Stimulated activated CD4-positive, alpha-beta T cell treated with anti-CD3 and anti-CD28 coated beads, Interleukin-4, amount 100 ng/mL, for 48 hours (primary cell): ENCODE data around the gene IMPDH2.

Experiments used
- DNase-seq, 2 donors: peaks; one replicate each; pipeline ENCODE4 v3.0.0-alpha.2; 2020; ENCODE audit warnings: low read depth in 2 of 2

IMPDH2 gene

DNA sequence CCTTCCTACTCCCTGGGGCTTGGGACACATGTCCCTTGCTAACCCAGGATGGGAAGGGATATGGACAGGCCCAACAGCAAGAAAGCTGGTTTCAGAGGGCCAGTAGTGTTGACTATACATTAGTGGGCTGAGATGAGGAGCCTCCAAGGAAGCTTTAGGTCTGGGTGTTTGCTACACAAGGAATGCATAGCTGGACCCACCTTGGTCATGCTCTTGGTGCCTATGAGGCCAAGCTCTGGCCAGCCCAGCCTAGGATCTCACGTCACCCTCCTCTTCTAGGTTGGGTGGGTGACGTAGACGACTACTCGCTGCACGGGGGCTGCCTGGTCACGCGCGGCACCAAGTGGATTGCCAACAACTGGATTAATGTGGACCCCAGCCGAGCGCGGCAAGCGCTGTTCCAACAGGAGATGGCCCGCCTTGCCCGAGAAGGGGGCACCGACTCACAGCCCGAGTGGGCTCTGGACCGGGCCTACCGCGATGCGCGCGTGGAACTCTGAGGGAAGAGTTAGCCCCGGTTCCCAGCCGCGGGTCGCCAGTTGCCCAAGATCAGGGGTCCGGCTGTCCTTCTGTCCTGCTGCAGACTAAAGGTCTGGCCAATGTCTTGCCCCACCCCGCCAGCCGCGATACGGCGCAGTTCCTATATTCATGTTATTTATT, 22.7 kb downstream of the IMPDH2 start:
- no peak for DNase-seq

DNA sequence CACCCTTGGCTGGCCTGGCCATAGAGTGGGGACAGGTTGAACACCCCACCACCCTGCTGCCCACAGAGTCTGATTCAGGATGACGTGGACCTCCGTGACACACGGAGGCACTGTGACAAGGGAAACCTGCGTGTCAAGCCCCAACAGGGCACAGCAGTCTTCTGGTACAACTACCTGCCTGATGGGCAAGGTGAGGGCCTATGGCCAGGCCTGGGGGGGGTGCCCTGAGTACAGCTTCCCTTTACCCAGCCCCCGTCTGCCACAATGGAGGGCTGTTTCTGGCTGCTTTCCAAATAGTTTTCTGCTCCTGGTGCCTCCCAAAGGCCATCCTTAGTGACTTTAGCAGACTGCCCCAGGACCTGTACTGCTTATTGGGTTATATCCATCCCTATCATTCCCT, 23.2 kb downstream of the IMPDH2 start:
- no peak for DNase-seq

DNA sequence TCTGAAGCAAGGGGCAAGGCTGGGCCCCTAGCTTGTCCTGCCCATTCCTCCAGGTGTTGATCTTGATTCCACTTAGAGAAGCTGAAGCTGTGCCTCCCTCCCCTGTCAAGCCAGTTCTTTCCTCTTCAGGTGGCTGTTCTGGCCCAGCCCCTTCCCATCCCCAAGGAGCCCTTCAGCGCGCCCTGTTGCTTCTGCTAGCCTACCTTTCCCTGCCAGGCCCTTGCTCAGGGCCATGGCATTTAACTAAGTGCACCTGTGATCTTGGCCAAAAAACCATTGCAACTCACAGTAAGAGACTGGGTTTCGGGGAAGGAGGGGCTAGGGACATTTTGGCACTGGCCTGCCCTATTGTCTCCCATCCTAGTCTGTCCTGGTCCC, 23.9 kb downstream of the IMPDH2 start:
- no peak for DNase-seq

DNA sequence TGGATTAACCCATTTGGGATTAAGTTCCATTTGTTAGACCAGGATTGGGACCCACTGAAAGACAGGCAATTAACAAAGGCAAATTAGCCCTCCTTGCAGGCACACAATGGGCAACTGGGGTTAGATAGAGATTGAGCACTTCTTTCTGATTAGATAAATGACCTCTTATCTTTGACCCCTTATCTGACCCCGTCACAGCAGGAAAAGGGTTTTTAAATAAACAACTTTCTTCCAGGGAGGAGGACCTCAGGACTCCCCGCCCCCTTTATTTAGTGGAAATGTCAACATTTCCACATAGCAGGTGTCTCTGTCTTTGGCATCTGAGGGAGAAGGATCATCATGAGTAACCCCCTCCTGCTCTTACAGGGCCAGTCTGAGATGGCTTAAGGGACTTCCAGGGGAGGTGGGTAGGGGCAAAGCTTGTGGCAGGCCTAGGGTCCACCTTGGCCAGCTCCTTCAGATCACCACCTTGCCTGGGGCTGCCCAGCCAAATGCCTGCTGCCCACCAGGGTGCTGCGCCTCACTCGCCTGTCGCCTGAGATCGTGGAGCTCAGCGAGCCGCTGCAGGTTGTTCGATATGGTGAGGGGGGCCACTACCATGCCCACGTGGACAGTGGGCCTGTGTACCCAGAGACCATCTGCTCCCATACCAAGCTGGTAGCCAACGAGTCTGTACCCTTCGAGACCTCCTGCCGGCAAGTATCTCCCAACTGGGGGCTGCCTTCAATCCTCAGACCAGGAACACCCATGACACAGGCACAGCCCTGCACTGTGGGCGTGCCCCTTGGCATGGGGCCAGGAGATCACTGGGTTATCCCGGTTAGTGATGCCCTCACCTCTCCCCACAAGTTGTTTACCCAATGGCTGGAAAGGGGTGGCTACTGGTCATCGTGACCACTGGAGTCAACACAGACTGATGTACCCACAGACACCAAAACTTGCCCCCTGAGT, 24.6 kb downstream of the IMPDH2 start:
- DNase-seq, result no peak

DNA sequence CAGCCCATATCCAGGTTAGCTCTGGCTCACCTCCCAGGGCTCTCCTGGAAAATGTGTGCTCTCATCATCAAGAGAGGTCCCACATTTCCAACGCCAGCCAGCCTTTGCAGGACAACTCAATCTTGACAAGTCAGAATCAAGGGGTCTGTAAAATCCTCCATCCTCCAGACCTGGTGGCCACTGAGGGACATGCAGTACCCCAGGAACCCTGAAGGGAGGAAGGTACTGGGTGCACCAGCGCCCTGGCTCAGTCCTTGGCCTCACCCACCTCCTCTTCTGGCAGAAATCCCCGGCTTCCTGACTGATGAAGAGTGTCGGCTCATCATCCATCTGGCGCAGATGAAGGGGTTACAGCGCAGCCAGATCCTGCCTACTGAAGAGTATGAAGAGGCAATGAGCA, 28.0 kb downstream of the IMPDH2 start:
- no peak for DNase-seq

DNA sequence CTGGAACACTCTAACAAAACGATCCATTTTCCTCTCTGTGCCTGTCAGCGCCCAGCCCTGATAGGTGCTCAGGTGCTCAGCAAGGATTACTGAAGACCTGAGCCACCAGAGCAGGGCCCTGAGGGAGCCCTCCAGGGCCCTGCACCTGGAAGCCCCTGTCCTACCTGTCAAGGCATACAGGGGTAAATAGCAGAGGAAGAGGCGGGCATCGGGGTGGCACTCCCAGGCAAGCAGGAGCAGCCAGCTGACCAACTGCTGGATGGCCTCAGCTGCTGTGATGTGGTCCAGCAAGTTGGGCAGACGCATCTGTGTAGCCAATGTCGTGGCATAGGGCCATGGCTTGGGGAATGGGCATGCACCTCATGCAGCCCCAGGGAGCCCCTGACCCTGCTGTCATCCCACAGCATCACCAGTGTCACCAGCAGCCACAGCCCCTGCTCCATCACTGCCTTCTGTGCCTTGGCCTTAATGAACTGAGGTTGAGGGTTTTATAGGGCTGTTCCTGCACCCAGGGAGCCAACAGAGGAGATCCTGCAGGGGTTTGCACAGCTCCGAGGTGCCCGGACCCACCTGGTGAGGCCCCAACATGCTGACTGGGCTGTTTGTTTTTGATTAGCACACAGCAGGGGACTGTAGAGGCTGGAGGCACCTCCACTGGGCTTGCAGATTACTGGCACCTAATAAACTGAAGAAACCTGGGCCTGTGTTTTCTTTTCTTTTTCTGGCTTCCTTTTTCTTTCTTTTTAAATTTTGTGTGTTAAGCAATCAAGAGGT, 29.9 kb downstream of the IMPDH2 start:
- DNase-seq, result no peak

DNA sequence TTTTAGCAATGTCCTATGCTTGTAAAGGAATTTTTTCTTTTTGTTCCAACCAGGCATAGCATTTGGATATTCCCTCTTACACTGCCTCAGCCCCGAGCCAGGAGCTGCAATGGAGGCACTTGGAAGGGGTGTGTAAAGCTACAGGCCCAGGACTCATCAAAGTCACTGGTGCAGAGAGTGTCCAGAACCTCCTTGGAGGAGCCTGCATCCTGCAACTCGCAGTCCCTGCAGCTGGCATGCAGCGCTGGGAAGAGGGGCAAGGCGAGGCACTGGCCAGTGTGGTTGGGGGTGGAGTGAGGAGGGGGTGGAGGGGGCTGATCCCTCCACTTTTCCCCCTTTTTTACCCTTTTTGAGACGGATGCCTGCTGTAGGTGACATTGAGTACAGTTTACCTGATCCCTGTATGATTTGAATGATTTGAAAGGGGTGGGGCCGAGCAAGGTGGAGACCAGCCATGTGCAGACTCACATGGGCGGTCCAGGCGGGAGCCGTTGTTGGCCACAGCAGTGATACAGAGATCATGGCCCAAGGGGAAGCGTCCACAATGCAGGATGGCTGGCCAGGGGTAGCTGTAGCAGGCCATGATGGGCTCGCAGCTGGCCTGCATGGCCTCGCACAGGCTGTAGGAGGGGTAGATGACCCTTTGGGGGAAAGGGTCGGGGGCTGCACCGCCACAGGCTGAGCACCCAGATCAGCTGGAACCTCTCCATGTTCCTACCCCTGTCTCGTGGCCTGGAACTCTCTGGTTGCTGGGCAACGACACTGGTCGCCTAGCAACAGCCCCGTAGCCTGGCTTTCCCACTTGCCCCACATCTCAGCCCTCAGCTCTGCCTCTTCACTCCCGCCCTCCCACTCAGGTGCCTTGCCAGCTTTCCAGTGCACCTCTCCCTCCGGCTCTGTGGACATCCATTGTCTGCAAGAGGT, 31.2 kb downstream of the IMPDH2 start:
- no peak for DNase-seq

DNA sequence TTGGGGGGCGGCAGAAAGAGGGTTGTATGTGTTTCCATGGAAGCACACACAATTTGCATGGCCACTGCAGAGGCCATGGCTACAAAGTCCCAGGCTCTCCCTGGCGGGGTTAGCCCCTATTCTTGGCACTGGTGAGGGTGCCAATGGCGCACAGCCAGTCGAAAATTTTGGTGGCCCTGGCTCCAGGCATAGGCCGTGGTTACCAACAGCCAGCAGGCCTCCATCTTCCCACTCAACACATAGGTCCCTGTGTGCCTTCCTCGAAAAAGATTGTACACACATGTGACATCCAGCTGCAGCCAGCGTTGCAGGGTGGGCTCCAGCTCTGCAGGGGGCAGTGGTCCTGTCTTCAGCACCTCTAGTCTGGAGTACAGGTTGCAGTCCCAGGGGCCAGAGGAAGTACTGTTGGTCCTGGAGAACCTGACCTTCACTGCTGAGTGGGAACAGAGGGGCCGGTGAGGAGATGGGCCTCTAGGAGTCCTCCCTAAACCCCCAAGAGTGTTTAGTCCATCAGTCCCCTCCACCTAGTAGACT, 32.0 kb downstream of the IMPDH2 start:
- DNase-seq, result no peak

DNA sequence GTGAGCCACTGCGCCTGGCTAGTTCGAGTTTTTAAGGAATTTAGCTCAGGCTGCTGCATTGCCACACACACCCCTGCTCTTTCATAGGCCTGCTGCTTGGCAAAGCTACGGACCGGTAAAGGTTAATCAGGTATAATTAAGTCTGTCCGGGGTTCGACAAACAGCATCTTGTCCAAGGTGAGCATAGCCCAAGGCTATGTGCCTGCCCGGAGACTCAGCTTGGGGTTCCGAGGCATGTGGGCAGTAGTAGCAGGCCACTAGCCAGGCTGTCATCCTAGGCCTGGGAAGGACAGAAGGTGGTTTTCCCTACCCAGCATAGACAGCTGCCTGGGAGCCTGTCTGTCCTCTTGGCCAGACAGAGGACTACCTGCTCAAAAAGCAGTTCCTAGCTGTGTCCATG, 32.6 kb downstream of the IMPDH2 start:
- DNase-seq, result no peak

DNA sequence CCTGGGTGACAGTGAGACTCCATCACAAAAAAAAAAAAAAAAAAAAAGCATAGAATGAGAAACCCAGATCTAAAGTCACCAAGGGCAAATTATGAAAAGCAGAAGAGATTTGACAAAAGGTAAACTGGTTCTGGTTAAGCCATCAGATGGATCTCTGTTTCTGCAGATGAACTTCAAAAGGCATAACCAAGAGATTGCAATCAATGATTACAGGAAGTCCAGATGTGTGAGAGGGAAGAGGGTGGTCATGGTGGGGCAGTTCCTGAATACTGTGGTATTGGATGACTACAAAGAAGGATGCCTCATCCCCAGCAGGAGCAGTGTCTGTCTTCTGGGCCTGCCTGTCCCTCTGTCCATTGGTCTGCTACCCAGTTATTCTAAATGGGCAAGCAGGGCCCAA, 35.4 kb downstream of the IMPDH2 start:
- DNase-seq, result no peak

DNA sequence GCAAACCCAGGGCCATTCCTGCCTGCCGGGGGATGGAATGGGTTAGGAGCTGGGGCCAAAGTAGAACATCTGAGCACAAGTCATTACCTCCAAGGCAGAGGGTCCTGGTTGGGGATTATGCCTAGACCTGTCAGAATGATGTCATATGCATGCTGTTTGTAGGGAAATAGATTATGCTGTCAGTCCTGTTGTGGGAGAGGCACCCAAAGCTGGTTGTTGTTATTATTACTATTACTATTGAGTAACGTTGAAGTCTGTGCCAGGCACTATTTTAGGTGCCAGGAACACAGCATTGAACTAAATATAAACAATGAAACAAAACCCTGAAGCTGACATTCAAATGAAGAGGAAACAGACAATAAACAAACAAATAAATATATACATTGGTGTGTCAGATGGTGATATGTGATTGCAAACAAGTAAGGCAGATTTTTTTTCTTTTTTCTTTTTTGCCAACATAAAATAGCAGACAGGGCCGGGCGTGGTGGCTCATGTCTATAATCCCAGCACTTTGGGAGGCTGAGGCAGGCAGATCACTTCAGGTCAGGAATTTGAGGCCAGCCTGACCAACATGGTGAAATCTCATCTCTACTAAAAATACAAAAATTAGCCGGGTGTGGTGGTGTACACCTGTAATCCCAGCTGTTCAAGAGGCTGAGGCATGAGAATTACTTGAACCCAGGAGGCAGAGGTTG, 37.2 kb downstream of the IMPDH2 start:
- DNase-seq, result no peak

DNA sequence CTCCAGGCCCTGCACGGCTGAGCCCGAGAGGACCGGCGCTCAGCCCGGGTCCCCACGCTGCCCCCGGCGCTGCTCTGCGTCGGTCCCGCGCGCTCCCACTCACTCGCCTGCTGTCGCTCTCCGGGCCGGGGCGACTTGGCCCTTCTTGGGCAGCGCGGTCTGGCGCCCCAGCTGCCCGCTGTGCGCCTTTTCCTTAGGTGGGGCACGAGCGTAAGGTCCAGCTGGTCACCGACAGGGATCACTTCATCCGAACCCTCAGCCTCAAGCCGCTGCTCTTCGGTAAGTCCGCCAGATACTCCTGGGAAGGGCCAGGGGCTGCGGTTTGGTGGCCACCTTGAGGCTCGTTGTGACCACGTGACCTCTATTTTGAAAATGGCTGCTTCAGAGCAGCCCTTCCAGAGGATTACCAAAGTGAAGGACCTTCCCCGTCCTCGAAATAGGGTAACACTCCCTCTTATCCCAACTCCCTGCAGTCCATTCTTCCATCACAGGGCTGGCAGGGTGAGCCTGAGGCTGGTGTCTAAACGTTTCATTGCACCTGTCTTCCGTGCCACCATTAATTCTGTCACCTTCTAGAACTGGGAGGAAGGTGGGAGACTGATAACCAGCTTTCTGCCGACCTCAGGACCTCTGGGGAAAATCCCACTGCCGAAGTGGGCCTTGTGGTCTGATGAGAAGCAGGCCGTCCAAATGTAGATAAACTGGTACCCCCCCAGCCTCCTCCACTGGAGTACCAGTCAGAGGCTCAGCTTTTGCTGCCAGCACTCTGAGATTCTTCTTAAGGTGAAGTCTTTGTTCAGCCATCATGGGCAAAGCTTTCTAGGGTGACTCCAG, 38.3 kb downstream of the IMPDH2 start:
- no peak for DNase-seq

DNA sequence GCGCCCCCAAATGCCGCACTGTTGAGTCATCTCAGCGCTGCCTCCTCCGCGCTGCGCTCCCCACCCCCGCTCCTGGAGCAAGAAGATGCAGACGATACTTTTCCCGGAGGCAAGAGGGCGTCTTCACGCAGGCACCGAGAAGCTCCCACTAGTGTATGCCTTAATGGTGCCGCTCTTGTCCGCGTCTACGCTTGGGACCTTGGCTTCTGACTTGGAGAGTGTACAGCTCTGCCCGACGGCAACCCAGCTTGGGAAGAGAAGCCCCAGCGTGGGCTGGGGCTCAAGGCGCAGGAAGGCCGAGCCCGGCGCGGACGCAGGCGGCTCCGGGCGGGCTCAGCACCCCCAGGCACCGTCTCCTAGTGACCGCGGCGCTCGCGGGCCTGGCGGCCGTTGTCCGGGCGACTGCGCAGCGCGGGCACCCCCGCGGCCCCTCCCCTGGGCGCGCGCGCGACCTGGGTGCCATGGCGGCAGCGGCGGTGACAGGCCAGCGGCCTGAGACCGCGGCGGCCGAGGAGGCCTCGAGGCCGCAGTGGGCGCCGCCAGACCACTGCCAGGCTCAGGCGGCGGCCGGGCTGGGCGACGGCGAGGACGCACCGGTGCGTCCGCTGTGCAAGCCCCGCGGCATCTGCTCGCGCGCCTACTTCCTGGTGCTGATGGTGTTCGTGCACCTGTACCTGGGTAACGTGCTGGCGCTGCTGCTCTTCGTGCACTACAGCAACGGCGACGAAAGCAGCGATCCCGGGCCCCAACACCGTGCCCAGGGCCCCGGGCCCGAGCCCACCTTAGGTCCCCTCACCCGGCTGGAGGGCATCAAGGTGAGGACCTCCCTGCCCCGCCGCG, 39.2 kb downstream of the IMPDH2 start, which contains the start of gene P4HTM:
TSS of gene P4HTM (plus strand) at position 446 of the 840 bp plus-strand sequence. CDS start at position 462, 16 bp downstream.
- DNase-seq, result peak; percentile 66 to 81

DNA sequence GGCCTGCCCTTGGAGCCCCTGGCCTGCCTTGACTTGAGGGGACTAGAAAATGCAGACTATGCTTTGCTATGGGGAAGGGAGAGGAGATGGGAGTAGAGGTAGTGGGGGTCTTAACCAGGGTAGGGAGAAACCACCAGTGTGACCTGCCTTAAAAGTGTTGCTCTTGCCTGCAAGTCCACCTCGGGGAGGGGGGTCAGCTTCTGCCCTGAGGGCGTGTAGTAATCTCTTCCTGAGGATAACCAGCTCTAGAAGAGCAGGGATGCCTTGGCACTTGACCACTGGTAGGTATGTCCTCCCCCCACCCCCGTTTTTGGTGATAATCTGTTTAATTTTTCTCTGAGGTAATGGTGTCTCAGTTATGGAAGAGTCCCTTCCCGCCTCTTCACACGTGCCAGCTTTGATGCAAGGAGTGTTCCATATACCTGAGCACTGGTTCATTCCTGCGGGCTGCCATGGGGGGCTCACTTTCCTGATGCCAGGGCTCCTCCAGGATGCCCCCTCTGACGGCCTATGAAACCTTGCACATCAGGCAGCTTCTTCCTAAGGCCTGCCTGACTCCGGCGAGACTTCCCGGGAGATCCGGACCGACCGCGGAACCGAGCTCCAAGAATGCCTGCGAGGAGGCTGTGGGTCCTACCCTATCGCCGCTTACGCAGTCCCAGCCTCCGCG, 39.9 kb downstream of the IMPDH2 start:
- no peak for DNase-seq

DNA sequence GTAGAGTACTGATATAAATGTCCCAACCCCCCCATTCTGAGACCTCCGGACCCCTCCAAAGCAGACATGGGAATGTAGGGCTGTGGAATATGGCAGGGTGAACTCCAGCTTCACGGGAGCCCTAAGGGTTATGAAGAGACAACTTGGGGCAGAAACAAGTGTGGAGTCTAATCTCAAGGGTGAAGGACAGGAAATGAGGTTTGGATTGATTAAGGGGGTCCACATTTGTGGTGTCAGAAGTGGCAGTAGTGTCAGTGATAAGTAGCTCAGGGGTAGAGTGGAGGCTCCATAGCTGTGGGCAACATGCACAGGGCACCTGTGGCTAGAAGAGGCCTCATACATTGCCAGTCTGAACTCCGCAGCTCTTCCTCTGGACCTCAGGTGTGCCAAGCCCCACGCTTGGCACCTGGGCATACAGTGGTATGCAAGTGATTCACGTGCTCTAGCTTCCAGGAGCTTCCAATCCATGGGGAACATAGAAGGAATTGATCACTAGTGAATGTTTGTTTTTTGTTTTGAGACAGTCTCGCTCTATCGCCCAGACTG, 43.3 kb downstream of the IMPDH2 start:
- DNase-seq, result no peak

DNA sequence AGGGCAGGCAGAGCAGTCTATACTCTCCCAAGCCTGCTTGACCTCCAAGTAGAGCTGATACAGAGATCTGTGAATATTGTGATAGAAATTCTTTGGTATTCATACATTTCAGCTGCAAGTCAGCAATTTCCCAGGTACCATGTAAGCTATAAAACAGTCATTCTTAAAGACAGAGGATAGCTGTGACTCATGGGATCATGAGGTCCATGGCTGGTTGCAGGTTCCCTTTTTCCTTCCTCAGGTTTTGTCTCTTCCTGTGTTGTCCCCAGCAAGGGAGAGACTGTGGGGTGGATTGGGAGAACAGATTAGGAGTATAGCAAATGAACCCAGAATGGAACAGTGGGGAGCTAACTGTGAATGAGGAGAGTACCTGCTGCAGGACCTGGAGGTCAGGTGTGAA, 44.5 kb downstream of the IMPDH2 start:
- no peak for DNase-seq

DNA sequence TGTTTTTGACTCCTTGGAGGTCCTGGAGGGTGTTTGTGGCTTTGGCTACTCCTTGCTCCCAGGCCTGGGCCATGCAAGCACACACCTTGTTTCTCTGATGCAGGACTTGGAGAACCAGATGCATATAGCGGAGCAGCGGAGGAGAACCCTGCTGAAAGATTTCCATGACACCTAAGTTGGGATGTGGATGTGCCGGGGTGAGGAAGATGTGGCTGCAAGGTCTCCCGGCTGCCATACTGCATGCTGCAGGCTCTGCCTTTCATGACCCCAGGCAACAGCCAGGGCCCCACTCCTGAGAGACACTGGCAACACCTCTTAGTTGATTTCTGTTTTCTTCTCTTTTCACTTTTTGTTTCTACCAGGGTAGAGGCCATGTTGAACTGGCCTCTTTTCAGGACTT, 46.1 kb downstream of the IMPDH2 start:
- DNase-seq, result no peak

DNA sequence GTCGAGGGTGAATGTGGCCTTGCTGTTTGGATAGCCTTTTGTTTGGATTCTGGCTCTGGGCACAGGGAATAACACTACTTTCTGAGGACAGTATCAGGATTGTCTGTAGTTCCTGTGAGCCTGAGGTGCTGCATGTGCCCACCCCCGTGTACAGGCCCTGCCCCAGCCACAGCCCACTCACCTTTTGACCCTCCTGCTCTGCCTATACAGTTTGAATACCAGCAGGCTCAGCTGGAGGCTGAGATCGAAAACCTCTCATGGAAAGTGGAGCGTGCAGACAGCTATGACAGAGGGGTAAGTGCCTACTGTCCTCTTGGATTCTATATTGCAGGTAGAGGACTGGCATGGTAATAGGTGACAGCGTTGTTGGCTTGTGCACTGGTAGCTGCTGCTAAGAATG, 46.5 kb downstream of the IMPDH2 start:
- DNase-seq, result no peak
